GM12891 (cell line): Measurements from ENCODE around the gene POMC.

Source experiments
- PAX5 ChIP-seq: IDR thresholded peaks from 2 replicates; pipeline ENCODE4 v1.6.1; 2011; ENCODE audit warnings: low read length, moderate library complexity, mild to moderate bottlenecking; ENCODE audit not compliant: insufficient read depth, severe bottlenecking
- POLR2A ChIP-seq: IDR thresholded peaks from 2 replicates; pipeline ENCODE4 v1.6.1; 2011; ENCODE audit warnings: low read depth, low read length, control low read depth
- POLR2AphosphoS5 ChIP-seq: IDR thresholded peaks from 2 replicates; pipeline ENCODE4 v1.6.1; 2011; ENCODE audit warnings: low read depth, low read length, control low read depth
- TAF1 ChIP-seq: IDR thresholded peaks from 2 replicates; pipeline ENCODE4 v1.6.1; 2011; ENCODE audit warnings: low read depth, low read length, control low read depth

- no peak for TF ChIP-seq POLR2AphosphoS5
- TF ChIP-seq POLR2A = no peak
- no peak for TF ChIP-seq PAX5
- TF ChIP-seq TAF1 = no peak
Observed at GRCh38 chr2:25169073-25169470, 692 bp upstream of the POMC start.
